ENCODE data around the gene GSX1. TPM values are rescaled to one million over a fixed set of nuclear protein-coding genes. Genes with fewer than 3 reads are reported as not detected.

The GSX1 gene
- total and polyA plus RNA-seq, 9 of the 15 experiments (the other 6 are each of a cell fraction or from before 2014, with no cell fraction given), result not detected

DNA sequence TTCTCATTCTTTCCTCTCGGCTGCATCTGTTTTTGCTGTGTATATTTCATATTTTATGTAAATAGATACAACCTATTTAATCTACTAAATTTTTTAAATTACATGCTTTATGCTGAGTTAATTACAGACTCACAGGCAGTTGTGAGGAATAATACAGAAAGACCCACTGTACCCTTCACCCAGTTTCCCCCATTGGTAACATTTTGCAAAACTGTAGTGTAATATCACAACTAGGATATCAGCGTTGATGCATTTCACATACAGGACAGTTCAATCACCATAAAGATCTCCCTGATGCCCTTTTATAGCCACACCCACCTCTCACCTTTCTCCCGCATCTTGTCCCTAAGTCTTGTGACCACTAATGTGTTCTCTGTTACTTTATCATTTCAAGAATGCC is 43.5 kb downstream of the GSX1 start (continued):
- TF ChIP-seq, protein P1, sequence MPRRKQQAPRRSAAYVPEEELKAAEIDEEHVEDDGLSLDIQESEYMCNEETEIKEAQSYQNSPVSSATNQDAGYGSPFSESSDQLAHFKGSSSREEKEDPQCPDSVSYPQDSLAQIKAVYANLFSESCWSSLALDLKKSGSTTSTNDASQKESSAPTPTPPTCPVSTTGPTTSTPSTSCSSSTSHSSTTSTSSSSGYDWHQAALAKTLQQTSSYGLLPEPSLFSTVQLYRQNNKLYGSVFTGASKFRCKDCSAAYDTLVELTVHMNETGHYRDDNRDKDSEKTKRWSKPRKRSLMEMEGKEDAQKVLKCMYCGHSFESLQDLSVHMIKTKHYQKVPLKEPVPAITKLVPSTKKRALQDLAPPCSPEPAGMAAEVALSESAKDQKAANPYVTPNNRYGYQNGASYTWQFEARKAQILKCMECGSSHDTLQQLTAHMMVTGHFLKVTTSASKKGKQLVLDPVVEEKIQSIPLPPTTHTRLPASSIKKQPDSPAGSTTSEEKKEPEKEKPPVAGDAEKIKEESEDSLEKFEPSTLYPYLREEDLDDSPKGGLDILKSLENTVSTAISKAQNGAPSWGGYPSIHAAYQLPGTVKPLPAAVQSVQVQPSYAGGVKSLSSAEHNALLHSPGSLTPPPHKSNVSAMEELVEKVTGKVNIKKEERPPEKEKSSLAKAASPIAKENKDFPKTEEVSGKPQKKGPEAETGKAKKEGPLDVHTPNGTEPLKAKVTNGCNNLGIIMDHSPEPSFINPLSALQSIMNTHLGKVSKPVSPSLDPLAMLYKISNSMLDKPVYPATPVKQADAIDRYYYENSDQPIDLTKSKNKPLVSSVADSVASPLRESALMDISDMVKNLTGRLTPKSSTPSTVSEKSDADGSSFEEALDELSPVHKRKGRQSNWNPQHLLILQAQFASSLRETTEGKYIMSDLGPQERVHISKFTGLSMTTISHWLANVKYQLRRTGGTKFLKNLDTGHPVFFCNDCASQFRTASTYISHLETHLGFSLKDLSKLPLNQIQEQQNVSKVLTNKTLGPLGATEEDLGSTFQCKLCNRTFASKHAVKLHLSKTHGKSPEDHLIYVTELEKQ (CRISPR knock-in tag; IDR thresholded peaks at IDR 0.05), result no peak
- no peak for TF ChIP-seq ZNF764 (CRISPR knock-in tag; IDR thresholded peaks at IDR 0.05; ENCODE audit: low read depth)
- no peak for TF ChIP-seq BHLHE40 (IDR thresholded peaks at IDR 0.05; ENCODE audit: low read length)
- TF ChIP-seq GATA2 (CRISPR knock-in tag; IDR thresholded peaks at IDR 0.05), result no peak
- TF ChIP-seq SRSF7 (optimal IDR thresholded peaks at IDR 0.05; ENCODE audit: low read depth, low read length), result no peak
- TF ChIP-seq ZFP30 (CRISPR knock-in tag; IDR thresholded peaks at IDR 0.05; ENCODE audit: borderline replicate concordance), result no peak

DNA sequence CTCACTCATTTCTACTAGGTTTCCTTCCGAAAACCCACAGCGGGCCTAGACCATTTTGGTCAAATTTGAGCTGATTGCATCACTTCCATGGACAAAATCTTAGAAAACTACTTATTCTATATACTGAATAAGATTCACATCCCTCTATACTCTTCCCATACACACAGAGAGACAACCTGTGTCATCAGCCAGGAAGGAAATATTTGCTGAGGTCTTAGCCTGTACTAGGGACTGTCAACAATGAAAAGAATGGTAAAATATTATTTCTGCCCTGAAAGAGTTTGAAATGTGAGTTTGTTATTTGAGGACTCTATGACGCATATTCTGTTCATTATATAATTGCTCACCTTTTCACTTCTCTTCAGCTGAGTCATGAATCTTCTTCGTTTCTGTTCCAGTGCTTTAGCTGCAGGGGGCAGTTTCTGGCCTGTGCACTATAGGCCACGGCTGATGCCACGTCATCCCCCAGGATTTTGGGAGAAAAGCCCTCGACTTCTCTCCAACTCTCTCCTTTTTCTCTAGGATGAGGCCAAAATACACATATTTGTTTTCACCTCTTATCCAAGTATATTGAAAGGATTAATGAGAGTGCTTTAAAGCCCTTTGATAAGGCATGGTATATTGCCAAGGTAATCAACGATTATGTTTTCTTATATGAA is 47.7 kb downstream of the GSX1 start:
- intact Hi-C loops (cut with micrococcal nuclease), result no loop called here
- WGBS (ENCODE audit: insufficient coverage, low coverage, missing lambda C conversion rate), result 3% methylated on average over 8 of the region's 8 CpGs
- Histone ChIP-seq H3K4me2 (ENCODE audit: insufficient read depth, low read length) (no peak overlapping the region), H3K4me3 (no peak overlapping the region), H3K27ac (ENCODE audit: extremely low read depth, low read depth, low read length) (no peak overlapping the region), H3K9me3 (replicated peaks; ENCODE audit: control insufficient read depth, insufficient read depth, low read depth, low read length) (no peaks in the 10 kb centered on the region), H3K9ac (ENCODE audit: insufficient read depth in 1 of 2, low read depth in 2 of 2, low read length in 2 of 2) (no peak overlapping the region), H3K4me1 (replicated peaks in 1 of 2; ENCODE audit: control insufficient read depth in 2 of 2, insufficient read depth in 2 of 2, low read length in 2 of 2) (no peaks in the 10 kb centered on the region), H3K79me2 (ENCODE audit: control insufficient read depth, insufficient read depth, low read length) (no peaks in the 10 kb centered on the region), H2AFZ (ENCODE audit: low read depth, low read length) (no peak overlapping the region), H3K36me3 (ENCODE audit: control insufficient read depth, insufficient read depth, low read length) (no peaks in the 10 kb centered on the region), H3K9me1 (ENCODE audit: control insufficient read depth, insufficient read depth, low read length) (no peaks in the 10 kb centered on the region), H3K27me3 (ENCODE audit: control insufficient read depth in 2 of 2, insufficient read depth in 2 of 2, low read length in 2 of 2) (no peaks in the 10 kb centered on the region), H4K20me1 (replicated peaks; ENCODE audit: control insufficient read depth, insufficient read depth, low read length) (no peaks in the 10 kb centered on the region)
- POLR2A ChIA-PET, result no interaction called here
- DNase-seq (ENCODE audit: extremely low read depth in 1 of 4, low spot score in 3 of 4) (no peak), ATAC-seq (no peak), FAIRE-seq (no peak)
- BruUV-seq (replicated peaks), result no TSS peak
- no peak for TF ChIP-seq NFYB (IDR thresholded peaks at IDR 0.05; ENCODE audit: extremely low read depth, insufficient read length)
- no peak for TF ChIP-seq ELK1 (CRISPR knock-in tag; IDR thresholded peaks at IDR 0.05)
- CTCF ChIA-PET (ENCODE audit: low intra/inter-chr PET ratio), result no interaction called here
- in situ Hi-C loops (cut with MboI), result loop anchor here (25.0 kb wide), 1 partner anchor 903 kb away; no protein-coding TSS in a partner anchor

Data from K562 (cell line).